Epithelial cell of proximal tubule (primary cell): Measurements from ENCODE around the gene FAM20C. TPM values are rescaled to one million over a fixed set of nuclear protein-coding genes. Genes with fewer than 3 reads are reported as not detected.

Source experiments
- DNase-seq: peaks from one replicate; pipeline ENCODE4 v3.0.0-alpha.2; 2011; ENCODE audit warnings: low read depth
- H3K4me3 ChIP-seq: 2 replicates; pipeline ENCODE4 v1.5.1; 2011; ENCODE audit warnings: low read depth, mild to moderate bottlenecking, low read length
- CTCF ChIP-seq: conservative IDR thresholded peaks from 2 replicates; pipeline ENCODE4 v1.5.1; 2012; ENCODE audit warnings: low read depth, mild to moderate bottlenecking, low read length
- total RNA-seq: library from RNA; depleted of rRNA; stranded (reverse); fragments of >200 nt; gene quantifications from 2 replicates; pipeline ENCODE4 v1.2.3, GENCODE V29; 2015

FAM20C gene
- total RNA-seq, 1 donor from 2014 or later, result 84.2 TPM

DNA sequence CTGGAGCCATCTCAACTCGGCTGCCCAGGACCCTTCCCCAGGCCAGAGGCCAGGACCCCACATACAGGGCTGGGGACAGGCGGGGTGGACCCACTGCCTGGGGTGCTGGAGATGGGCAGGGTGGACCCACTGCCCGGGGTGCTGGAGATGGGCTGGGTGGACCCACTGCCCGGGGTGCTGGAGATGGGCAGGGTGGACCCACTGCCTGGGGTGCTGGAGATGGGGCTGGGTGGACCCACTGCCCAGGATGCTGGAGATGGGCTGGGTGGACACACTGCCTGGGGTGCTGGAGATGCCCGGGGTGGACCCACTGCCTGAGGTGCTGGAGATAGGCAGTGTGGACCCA lies 65.2 kb downstream of the FAM20C start:
- TF ChIP-seq CTCF, result no peak
- DNase-seq, result no peak
- H3K4me3 ChIP-seq, result no peak overlapping the region

- no peak overlapping the region for H3K4me3 ChIP-seq
- no peak for DNase-seq
- TF ChIP-seq CTCF, result no peak
Observed at GRCh38 chr7:258476-259190, 66.3 kb downstream of the FAM20C start.

GRCh38 chr7:259191-259505 lies 66.8 kb downstream of the FAM20C start:
- no peak for TF ChIP-seq CTCF
- H3K4me3 ChIP-seq, result no peak overlapping the region
- DNase-seq, result no peak

DNA sequence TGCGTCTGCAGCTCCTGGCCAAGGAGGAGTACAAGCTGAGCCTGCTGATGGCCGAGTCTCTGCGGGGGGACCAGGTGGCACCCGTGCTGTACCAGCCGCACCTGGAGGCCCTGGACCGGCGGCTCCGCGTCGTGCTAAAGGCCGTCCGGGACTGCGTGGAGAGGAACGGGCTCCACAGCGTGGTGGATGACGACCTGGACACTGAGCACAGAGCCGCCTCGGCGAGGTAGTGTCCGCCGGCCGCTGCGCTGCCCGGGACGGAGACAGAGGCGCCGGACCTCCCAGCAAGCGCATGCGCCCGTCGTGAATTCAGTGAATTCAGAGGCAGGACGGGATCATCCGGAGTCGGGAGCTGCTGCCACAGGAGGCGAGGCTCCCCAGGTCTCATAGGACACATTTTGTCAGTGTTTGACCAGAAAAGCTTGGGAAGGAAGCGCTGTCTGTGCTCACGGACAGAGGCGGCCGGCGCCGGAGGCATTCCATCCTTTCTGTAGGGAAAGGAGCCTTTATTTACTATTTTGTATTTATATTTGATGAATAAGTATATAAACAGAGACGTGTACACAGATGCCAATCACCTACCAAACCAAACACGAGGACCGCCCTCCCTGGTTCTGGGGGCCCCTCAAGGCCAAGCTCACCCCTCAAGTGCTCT lies 67.5 kb downstream of the FAM20C start:
- no peak for DNase-seq
- H3K4me3 ChIP-seq, result no peak overlapping the region
- TF ChIP-seq CTCF, result no peak

DNA sequence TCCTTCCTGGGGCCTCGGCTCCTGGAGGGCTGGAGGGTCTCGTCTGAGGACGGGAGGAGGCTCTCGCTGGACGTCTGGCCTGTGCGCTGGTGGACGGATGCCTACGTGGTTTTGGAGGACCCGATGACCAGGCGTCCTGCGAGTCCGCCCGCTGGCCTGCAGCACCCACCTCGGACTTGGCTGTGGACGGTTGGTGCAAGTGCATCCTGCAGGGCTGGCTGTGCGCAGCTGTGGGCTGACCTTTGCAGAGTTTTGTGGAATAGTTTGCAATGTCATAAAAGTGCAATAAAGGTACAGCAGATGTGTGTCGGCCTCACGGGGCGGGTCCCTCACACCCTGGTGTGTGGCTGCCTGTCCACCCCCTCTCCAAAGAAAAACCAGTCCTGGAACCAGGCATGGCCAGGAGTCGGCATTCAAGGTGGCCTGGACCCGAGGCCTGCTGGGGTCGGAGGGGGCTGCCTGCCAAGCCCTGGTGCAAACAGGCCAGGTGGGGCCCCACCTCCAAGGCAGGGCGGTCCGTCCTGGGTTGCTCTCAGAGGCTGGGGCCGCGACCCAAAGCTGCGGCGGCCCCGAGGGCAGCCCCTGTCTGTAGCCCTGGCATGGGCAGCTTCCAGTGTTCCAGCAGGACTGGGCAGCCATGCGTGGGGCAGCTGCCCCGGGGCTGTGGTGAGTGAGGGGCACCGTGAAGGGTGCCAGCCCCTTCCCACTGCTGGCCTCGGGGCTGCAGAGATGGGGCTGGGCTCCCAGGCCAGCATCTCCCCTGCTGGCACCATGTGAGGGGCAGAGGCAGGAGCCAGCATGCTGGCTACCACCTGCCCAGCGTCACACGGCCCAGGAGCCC lies 68.3 kb downstream of the FAM20C start:
- no peak overlapping the region for H3K4me3 ChIP-seq
- no peak for DNase-seq

More for the DNA sequence above, 68.3 kb downstream of the FAM20C start:
- TF ChIP-seq CTCF, result no peak
